Neural crest cell (in vitro differentiated cells): Measurements from ENCODE around the gene SLC25A44. TPM values are rescaled to one million over a fixed set of nuclear protein-coding genes. Genes with fewer than 3 reads are reported as not detected.
A peak's percentile ranks its signal among the peaks of the same experiment; 100 is the strongest.

Source experiments
- DNase-seq: peaks from one replicate; pipeline ENCODE4 v3.0.0; 2021; ENCODE audit warnings: low read depth, mixed read lengths, low spot score
- H3K27ac Mint-ChIP-seq: one replicate; pipeline ENCODE4 v1.8.0; 2021; ENCODE audit warnings: mild to moderate bottlenecking, mixed read lengths; ENCODE audit not compliant: unreplicated experiment
- H3K27me3 Mint-ChIP-seq: 2 replicates; pipeline ENCODE4 v1.8.0; 2021; ENCODE audit warnings: low read depth, mild to moderate bottlenecking, mixed read lengths
- H3K36me3 Mint-ChIP-seq: 2 replicates; pipeline ENCODE4 v1.8.0; 2021; ENCODE audit warnings: low read depth, mild to moderate bottlenecking, mixed read lengths
- H3K4me1 Mint-ChIP-seq: 2 replicates; pipeline ENCODE4 v1.8.0; 2021; ENCODE audit warnings: mixed read lengths
- H3K4me3 Mint-ChIP-seq: one replicate; pipeline ENCODE4 v1.8.0; 2021; ENCODE audit warnings: mild to moderate bottlenecking, mixed read lengths
- H3K9me3 Mint-ChIP-seq: 2 replicates; pipeline ENCODE4 v1.8.0; 2021; ENCODE audit warnings: mixed read lengths
- total RNA-seq: library from RNA; stranded (reverse); gene quantifications from 2 replicates; pipeline ENCODE4 v1.2.1, GENCODE V29; 2021
- TF ChIP-seq, protein P1 (sequence below): fragments of 200-600 bp; sonication (generic); conservative IDR thresholded peaks from 2 replicates; pipeline ENCODE4 v1.5.0; 2021; ENCODE audit warnings: antibody characterized with exemption, mild to moderate bottlenecking

SLC25A44 gene
- total RNA-seq, 1 donor from 2014 or later: 22.7 TPM

DNA sequence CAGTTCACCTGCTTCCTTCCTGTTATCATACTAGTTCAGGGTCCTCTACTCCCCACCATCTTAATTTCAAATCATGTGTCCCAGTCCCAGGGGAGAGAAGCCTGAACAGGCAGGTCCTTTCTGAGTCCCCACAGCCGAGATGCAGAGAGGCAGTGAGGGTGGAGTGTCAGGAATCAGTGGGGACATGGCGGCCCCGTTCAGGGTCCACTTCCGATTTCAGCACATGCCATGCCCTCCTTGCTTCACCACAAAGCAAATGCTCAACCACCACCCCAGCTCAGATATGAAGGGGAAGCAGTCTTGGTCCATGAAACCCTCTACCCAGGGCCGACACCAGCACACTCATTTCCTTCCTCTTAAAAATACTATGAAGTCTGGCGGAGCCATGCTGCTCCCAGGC is 45.7 kb upstream of the SLC25A44 start:
- Mint-ChIP-seq H3K4me1 (peaks cover 20% of the 10 kb centered on the region), H3K27me3 (peaks cover 40% of the 10 kb centered on the region), H3K36me3 (no peaks in the 10 kb centered on the region), H3K4me3 (no peak overlapping the region), H3K9me3 (no peaks in the 10 kb centered on the region), H3K27ac (no peak overlapping the region)
- DNase-seq: no peak
- TF ChIP-seq, protein P1, sequence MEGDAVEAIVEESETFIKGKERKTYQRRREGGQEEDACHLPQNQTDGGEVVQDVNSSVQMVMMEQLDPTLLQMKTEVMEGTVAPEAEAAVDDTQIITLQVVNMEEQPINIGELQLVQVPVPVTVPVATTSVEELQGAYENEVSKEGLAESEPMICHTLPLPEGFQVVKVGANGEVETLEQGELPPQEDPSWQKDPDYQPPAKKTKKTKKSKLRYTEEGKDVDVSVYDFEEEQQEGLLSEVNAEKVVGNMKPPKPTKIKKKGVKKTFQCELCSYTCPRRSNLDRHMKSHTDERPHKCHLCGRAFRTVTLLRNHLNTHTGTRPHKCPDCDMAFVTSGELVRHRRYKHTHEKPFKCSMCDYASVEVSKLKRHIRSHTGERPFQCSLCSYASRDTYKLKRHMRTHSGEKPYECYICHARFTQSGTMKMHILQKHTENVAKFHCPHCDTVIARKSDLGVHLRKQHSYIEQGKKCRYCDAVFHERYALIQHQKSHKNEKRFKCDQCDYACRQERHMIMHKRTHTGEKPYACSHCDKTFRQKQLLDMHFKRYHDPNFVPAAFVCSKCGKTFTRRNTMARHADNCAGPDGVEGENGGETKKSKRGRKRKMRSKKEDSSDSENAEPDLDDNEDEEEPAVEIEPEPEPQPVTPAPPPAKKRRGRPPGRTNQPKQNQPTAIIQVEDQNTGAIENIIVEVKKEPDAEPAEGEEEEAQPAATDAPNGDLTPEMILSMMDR: no peak

- Mint-ChIP-seq H3K9me3 (no peaks in the 10 kb centered on the region), H3K4me3 (peak overlapping the region; percentile 50), H3K36me3 (no peaks in the 10 kb centered on the region), H3K27me3 (peaks cover 38% of the 10 kb centered on the region), H3K4me1 (peaks cover 20% of the 10 kb centered on the region), H3K27ac (no peak overlapping the region)
- TF ChIP-seq, protein P1: no peak
- no peak for DNase-seq
Measured at GRCh38 chr1:156149374-156150332, 44.3 kb upstream of the SLC25A44 start.

- Mint-ChIP-seq H3K27me3 (peaks cover 38% of the 10 kb centered on the region), H3K36me3 (no peaks in the 10 kb centered on the region), H3K4me1 (peaks cover 20% of the 10 kb centered on the region), H3K27ac (no peak overlapping the region), H3K4me3 (peak overlapping the region; percentile 50), H3K9me3 (no peaks in the 10 kb centered on the region)
- DNase-seq: no peak
- TF ChIP-seq, protein P1: no peak
Measured at GRCh38 chr1:156150333-156151011, 43.4 kb upstream of the SLC25A44 start.

- H3K4me1 Mint-ChIP-seq: peaks cover 14% of the 10 kb centered on the region
- no peak for DNase-seq
Measured at GRCh38 chr1:156151093-156151688, 42.7 kb upstream of the SLC25A44 start.

GRCh38 chr1:156152628-156153027 is 41.3 kb upstream of the SLC25A44 start:
- Mint-ChIP-seq H3K4me1 (peaks cover 9% of the 10 kb centered on the region), H3K36me3 (no peaks in the 10 kb centered on the region), H3K9me3 (no peaks in the 10 kb centered on the region), H3K27me3 (peaks cover 34% of the 10 kb centered on the region), H3K27ac (no peak overlapping the region), H3K4me3 (no peak overlapping the region)
- TF ChIP-seq, protein P1: no peak
- no peak for DNase-seq

More at GRCh38 chr1:156151093-156151688, 42.7 kb upstream of the SLC25A44 start:
- Mint-ChIP-seq H3K9me3 (no peaks in the 10 kb centered on the region), H3K27ac (no peak overlapping the region), H3K36me3 (no peaks in the 10 kb centered on the region), H3K4me3 (no peak overlapping the region), H3K27me3 (peaks cover 35% of the 10 kb centered on the region)
- TF ChIP-seq, protein P1: no peak
